ENCODE results near the gene SHE.

- TF ChIP-seq CTCF (IDR thresholded peaks at IDR 0.05) (no peak), POLR2A (IDR thresholded peaks at IDR 0.05) (no peak), POLR2AphosphoS5 (IDR thresholded peaks at IDR 0.05) (no peak)
These were observed 34.6 kb downstream of the SHE start for GRCh38 chr1:154467434-154468102.

Data from sigmoid colon (tissue), 4 donors.